Measurements from ENCODE around the gene MYLK4.

MYLK4 gene

DNA sequence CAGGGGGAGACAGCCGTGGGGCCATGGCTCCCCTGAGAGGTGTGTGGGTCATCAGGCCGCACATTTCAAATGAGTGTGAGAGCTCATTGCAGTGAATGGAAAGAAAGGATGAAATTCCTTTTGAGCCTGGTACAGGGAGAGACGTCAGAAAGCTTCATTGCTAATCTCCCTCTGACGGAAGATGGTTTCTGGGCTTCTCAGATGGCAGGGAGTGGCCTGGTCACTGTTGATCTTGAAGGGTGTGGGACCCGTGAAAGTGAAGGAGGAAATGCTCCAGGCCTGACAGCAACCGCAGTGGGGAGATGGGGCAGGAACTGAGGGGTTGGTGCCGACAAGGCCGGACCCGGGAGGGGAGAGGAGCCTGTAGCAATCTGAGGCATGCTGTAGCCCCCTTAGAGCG lies 127.4 kb downstream of the MYLK4 start:
- no peak for DNase-seq

DNA sequence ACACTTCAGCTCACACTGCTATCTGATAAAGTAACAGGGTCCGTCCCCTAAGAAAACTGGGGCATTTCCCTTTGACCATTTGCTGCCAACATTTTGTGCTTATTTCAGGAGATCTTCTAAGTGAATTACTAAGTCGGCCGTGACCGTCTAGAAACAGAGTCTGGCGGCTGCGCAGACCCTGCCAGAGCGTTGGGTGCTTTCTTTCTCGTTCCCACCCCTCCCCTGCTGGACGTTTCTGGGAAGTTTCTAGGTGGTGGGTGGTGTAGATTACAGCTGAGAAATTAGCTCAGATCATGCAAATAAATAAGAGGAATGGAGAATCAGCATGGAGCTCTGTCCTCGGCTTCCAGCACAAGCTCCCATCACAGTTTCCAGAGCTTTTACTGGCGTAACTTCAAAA lies 128.1 kb downstream of the MYLK4 start:
- DNase-seq = no peak

DNA sequence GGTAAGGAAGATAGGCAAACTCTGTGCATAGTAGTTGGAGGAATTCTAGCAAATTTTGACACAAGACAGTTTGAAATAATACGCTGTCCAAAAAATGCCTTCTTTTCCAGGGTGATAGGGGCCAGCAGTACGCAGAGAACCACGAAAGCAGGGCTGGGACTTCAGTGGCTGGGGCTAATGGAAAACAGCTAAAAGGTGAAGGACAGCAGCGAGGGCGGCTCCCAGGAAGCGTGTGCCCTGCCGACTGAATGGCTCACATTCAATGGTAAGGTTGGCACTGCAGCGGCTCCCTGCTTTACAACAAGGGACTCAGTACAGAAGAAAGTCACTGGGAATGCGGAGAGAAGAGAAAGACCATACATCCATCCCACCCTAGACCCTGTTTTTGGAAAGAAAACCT lies 131.1 kb downstream of the MYLK4 start:
- DNase-seq = no peak

DNA sequence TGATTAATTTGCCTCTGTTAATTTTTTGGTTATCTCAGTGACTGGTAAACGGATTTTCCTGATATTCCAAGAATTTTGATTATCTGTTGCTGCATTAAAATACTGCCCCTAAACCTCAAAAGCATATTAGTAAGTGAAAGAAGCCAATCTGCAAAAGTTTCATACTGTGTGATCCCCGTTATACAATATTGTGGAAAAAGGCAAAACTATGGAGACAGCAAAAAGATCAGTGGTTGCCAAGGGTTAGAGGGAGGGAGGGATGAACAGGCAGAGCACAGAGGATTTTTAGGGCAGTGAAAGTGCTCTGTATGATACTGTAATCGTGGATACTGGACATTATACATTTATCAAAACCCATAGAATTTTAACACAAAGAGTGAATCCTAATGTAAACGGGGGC lies 133.0 kb downstream of the MYLK4 start:
- no peak for DNase-seq

DNA sequence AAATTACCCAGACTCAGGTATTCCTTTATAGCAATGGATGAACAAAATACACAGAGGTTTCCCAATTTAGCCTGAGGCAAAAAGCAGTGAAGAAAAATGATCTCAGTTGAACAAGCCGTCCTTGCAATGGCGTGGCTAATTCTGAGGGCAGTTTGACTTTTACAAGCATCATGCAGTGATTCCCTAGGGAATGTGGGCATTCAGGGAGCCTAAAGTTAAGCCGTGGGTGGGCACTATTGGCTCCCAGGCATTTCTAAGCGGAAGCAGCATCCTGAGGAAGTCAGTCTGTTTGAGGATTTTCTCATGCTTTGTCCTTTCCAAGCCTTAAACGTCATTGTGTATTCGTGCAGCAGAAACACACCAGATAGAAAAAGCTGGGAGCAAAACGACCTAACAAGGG lies 133.9 kb downstream of the MYLK4 start:
- DNase-seq = no peak

DNA sequence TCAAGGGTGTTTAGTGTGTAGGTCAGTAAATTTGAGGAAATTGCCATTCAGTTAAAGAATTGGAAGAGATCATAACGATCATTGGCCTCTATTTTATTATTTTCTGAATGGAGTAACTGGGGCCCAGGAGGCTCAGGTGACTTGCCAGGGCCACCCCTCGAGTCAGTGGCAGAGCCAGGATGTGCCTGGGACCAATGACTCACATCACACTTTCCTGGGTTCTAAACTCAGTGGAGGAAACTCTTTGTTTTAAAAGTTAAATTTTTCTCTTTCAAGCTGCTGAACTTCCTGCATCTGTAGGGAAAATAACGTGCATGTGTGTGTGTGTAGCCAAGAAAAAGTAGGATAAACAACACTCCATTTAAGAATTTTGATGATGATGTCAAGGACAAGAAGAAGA lies 135.5 kb downstream of the MYLK4 start:
- DNase-seq = no peak

DNA sequence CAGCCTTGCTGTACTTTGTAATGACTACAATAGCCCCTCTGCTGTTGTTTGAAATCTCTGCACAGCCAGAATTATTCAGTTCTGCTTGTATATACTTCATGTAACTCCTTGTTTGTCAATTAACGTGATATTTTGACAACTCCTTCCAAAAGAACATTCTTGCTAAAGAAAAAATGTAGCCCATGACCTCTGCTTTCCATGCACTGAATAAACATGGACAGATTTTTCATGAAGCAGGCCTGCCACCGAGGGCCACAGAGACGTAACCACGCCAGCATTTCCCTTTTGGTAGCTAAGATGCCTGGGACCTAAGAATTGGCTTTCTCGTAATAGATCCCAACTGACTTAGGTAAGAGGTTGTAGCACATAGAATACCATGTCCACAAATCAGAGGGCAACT lies 135.9 kb downstream of the MYLK4 start:
- DNase-seq = no peak

DNA sequence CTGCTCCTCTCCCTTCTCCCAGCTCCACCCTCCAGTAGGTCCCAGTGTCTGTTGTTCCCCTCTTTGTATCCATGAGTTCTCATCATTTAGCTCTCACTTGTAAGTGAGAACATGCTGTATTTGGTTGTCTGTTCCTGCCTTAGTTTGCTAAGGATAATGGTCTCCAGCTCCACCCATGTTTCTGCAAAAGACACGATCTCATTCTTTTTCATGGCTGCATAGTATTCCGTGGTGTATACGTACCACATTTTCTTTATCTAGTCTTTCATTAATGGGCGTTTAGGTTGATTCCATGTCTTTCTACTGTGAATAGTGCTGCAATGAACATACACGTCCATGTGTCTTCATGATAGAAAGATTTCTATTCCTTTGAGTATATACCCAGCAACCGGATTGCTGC lies 136.6 kb downstream of the MYLK4 start:
- no peak for DNase-seq

All from NCI-H2107 (cell line).